Effector CD8-positive, alpha-beta T cell (primary cell): ENCODE data around the gene PACC1.
A peak's percentile ranks its signal among the peaks of the same experiment; 100 is the strongest.
"Not testable (repeated sequence)": the region's sequence is repeated elsewhere in the genome, so short reads cannot be mapped to it uniquely, and the experiment has no call there.

Source experiments
- DNase-seq: peaks from one replicate; lab custom pipeline; 2025; lab: John Stamatoyannopoulos, UW

PACC1 gene

DNA sequence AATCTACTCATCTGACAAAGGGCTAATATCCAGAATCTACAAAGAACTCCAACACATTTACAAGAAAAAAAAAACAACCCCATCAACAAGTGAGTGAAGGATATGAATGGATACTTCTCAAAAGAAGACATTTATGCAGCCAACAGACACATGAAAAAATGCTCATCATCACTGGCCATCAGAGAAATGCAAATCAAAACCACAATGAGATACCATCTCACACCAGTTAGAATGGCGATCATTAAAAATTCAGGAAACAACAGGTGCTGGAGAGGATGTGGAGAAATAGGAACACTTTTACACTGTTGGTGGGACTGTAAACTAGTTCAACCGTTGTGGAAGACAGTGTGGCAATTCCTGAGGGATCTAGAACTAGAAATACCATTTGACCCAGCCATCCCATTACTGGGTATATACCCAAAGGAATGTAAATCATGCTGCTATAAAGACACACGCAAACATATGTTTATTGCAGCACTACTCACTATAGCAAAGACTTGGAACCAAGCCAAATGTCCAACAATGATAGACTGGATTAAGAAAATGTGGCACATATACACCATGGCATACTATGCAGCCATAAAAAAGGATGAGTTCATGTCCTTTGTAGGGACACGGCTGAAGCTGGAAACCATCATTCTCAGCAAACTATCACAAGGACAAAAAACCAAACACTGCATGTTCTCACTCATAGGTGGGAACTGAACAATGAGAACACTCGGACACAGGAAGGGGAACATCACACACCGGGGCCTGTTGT is 18.8 kb downstream of the PACC1 start:
- DNase-seq: not testable (repeated sequence)

DNA sequence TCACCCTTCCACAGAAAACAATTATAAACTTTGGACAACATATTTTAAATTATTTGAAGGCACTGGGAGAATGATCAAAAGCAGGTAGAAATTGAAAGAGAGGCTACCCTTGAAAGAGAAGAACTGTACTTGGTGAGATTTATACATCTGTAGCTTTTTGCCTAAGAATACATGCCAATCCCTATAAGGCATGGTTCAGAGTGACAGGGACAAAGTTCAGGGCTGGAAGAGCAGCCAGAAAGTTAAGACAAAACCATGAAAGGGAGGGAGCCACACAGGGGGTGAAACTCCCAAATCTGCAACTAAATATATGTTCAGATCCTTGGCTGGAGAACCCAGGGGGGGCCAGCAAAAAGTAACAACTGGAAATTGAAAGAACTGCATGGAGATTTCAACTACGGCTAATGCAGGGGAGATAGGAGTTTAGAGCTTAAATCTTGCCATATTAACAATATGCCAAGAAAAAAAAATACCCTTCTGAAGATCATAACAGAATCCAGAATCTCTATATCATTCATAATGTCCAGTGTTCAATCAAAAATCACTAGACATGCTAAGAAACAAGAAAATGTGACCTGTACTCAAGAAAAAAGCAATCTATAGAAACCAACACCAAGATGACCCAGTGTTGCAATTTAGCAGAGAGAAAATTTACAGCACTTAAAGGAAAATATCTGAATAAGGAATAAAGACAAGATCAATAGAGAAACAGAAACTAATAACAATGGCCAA is 25.5 kb downstream of the PACC1 start:
- DNase-seq: no peak

DNA sequence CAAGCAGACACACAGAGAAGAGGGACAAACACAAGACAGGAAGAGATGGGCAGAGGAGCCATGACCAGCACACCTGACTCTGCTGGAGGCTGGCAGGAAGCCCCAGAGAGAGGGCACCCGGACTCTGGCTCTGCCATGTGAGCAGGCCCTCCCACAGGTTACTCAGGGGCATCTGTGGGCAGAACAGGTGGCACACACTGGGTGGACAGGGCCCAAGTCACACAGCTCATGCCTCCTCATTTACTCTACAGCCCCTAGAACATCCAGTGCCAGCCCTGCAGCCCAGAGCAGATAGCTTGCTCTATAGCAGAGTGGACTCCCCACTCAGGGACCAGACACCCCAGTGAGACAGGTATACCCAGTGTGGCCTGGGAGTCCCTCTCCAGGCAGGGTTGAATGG is 28.7 kb downstream of the PACC1 start:
- DNase-seq: no peak

- no peak for DNase-seq
Measured at GRCh38 chr1:212381397-212382035, 33.2 kb downstream of the PACC1 start.

- no peak for DNase-seq
Measured at GRCh38 chr1:212379366-212379765, 35.3 kb downstream of the PACC1 start.

- no peak for DNase-seq
Measured at GRCh38 chr1:212377644-212378043, 37.0 kb downstream of the PACC1 start.

DNA sequence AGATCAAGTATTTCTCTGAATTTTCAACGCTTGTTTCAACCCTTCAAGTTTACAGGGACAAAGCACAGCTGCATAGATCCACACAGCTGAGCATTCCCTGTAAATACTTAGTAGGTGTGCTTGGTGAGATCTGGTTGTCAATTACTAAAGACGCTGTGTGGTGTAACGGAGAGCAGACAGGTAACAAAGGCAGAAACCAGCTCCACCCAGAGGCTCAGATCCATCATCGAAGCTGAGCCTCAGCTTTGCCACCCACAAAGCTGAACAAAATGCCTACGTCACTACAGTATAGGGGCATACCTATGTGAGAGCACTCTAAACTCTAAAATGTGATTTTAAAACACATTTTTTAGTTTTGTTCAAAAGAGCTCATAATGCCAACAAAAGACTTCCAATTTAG is 38.7 kb downstream of the PACC1 start:
- no peak for DNase-seq

DNA sequence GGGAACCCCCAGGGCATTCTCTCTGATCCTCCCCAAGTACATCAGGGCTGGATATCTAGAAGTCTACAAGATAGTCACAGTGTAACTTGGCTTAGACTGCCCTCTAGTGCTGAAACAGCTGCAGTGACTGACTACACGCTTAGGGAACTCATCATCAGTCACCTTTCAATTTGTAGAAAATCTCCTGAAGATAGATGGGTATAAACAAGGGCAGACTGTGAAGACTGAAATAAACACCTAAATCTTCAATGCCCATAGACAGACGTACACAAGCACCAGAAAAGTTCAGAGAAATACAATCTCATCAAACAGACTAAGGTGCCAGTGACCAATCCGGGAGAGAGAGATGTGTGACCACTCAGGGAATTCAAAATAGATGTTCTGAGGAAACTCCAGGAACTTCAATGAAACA is 46.6 kb downstream of the PACC1 start:
- DNase-seq: peak; percentile 4

DNA sequence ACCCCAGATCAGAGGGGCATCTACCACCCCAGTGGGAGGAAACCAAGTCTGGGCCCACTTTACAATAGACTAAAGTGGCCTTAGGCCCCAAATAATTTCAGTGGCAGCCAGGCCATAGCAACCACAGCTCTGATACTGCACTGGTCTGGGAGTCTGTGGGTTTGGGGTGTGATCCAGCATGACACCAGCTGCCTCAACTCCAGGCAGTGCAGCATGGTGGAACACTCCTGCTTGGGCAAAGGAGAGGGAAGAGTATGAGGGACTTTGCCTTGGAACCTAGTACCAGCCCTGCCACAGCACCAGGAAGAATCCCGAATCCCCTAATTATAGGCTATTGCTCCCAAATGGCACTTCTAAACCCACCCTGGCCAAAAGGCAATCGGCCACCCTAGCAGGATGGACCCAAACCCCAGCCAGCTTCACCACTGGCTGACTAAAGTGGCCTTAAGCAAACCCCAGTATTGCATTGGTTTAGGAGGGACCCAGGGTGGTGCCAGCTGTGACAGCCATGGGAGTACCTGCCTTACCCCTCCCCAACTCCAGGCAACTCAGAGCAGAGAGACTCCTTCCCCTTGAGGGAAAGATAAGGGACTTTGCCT is 47.1 kb downstream of the PACC1 start:
- DNase-seq: no peak

DNA sequence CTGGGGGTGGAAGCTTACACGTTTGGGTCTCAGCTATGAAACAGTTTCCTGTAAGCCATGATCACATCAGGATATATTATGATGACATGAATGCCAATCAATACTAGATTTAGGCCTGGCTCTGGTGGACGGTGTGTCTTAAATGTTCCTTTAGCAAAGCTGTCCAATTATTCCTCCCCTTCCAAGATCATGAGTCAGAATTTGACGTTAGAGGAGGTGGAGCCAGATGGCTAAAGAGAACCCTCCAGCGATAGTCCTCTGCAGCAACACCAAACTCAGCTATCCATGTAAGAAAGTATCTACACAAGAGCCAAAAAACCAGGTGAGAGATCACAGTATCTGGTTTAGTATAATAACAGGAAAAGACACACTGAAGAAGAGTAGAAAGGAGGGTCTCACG is 47.8 kb downstream of the PACC1 start:
- no peak for DNase-seq

DNA sequence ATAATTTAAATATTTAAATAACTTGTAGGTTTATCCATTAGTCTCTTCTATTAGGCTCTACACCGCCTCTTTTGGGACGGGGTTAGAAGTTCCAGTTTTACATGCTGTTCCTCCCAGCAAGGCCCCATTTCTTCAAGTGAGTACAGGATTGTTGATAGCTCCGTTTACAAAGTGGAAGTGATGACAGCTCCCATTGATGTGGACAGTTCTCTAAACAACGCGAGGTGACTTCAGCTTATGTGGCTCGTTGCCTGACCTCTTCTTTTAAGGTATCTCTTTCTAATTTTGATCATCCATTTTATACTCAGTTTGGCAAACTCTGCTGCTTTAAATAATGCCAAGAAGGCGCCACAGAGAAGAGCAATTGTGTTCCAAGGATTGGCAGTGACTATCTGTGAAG is 49.7 kb downstream of the PACC1 start:
- DNase-seq: no peak

DNA sequence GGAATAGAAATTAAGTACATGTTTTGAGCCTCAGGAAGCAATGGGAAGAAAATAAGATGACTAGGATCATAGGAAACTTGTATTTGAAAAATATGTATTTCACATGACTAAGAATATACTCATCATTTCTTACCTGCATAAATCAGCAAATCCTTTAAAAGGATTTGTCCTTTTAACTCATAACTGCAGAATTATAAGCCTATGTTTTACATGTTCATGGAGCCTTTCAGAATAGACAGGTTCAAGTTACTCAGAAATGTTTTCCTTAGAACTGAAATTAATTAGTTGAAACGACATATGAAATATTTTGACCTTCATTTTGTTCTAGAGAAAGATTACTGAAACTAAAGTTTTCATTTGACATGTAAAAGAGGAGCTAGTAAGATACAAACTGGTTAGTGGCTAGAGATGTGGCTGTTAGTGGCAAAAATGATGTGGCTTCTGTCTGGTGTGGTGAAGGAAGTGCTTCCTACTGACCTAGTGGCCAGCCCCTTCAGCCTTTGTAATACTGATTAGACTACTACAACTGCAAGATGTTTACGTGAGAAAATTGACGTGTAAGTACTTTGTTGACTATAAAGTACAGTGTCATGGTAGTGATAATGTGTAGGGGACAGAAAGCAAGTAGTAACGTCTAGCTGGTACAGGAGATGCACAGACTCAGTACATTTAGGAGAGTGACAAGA is 54.7 kb downstream of the PACC1 start:
- no peak for DNase-seq

- DNase-seq: no peak
Measured at GRCh38 chr1:212355230-212355969, 59.3 kb downstream of the PACC1 start.

- DNase-seq: no peak
Measured at GRCh38 chr1:212354464-212354863, 60.2 kb downstream of the PACC1 start.

DNA sequence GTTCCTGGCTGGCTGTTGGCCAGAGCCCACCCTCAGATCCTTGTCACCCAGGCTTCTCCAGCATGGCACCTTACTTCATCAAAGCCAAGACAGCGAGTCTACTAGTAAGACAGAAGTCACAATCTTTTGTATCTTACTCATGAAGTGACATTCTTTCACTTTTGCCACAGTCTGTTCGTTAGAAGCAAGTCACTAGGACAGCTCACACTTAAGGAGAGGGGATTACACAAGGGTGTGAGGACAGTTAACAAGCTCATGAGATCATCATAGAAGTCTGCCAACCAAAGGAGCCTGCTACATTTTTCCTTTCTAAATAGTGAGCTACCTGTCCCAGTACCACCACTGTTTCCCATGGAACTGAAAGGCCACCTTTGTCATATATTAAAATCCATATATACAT is 61.5 kb downstream of the PACC1 start:
- no peak for DNase-seq

DNA sequence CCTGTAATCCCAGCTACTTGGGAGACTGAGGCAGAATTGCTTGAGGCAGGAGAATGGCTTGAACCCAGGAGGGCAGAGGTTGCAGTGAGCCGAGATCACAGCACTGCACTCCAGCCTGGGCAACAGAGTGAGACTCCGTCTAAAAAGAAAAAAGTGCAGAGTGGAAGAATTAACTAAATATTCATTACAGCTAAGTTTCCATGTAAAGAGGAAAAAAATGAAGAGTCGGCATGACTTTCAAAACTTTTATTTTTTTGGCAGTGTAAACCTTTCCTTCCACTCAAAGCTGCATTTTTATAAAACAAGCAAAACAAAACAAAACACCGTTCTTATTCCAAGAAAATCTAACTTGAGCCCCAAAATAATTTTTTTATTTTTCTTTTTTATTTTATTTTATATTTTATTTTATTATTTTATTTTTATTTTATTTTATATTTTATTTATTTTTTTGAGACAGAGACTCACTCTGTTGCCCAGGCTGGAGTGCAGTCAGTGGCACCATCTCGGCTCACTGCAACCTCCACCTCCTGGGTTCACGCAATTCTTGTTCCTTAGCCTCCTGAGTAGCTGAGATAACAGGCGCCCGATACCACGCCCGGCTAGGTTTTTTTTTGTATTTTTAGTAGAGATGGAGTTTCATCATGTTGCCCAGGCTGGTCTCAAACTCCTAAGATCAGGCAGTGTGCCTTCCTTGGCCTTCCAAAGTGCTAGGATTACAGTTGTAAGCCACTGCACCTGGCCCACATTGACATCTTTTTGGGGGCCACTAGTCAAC is 62.9 kb downstream of the PACC1 start:
- no peak for DNase-seq

DNA sequence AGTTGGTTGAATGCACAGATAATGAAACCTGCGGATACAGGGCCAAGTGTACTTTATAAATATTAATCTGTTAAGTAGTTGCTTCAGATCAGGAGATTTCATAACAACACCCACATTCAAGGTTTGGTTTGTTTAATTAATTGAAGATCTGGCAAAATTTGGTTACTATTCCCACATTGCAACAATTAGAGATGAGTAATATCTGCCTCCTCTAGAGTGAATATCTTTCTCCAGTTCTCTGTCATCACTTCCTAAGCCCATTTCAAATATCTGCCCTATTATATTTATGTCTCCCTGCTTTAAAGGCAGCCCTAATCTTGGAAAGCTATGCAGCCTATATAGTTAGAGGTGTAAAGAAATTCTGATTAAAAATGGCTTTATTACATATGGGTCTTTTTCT is 68.1 kb downstream of the PACC1 start:
- DNase-seq: no peak

- no peak for DNase-seq
Measured at GRCh38 chr1:212344905-212345304, 69.8 kb downstream of the PACC1 start.

DNA sequence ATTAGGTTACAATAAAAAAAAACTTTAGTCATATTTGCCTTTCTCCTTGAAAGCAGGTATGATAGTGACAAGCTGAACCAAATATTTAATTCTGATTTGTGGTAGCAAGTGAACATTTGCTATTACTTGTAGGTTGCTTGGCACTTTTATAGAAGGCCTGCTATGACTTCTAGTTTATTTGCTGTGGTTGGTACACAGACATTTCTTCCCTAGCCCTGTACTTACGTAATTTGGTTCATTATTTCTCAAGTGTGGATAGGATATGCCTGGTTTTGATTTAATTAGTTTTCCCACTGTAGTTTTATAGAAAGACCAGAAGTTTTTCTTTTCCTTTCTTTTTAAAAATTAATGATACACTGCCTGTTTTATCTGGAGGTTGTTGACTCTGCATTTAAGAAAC is 73.6 kb downstream of the PACC1 start:
- no peak for DNase-seq

GRCh38 chr1:212329105-212329504 is 85.6 kb downstream of the PACC1 start:
- no peak for DNase-seq

GRCh38 chr1:212328248-212328647 is 86.4 kb downstream of the PACC1 start:
- no peak for DNase-seq
